Measurements from ENCODE around the gene SPTBN4. TPM values are rescaled to one million over a fixed set of nuclear protein-coding genes. Genes with fewer than 3 reads are reported as not detected.
A peak's percentile ranks its signal among the peaks of the same experiment; 100 is the strongest.
"Not testable (repeated sequence)": the region's sequence is repeated elsewhere in the genome, so short reads cannot be mapped to it uniquely, and the experiment has no call there.

SPTBN4 gene
- total and polyA plus RNA-seq, 2 donors (not counting 1 experiment from before 2014, with no cell fraction given), result 1.3 to 6.6 TPM

GRCh38 chr19:40622773-40623075 lies 155.9 kb downstream of the SPTBN4 start:
- Histone ChIP-seq H3K79me2 (ENCODE audit: control insufficient read depth, insufficient read depth, low read length) (no peaks in the 10 kb centered on the region), H3K4me3 (replicated peaks in 1 of 4; ENCODE audit: control extremely low read depth in 1 of 4, insufficient read depth in 1 of 4, low read depth in 3 of 4, low read length in 4 of 4) (no peak overlapping the region), H3K9ac (ENCODE audit: insufficient read depth, low read length) (no peak overlapping the region), H3K4me1 (ENCODE audit: control insufficient read depth, extremely low read depth, insufficient read depth, low read length) (no peaks in the 10 kb centered on the region), H2AFZ (ENCODE audit: low read length) (no peak overlapping the region), H3K9me3 (ENCODE audit: control insufficient read depth, insufficient read depth, low read depth, low read length) (no peaks in the 10 kb centered on the region), H3K27me3 (ENCODE audit: control insufficient read depth, insufficient read depth, low read length) (no peaks in the 10 kb centered on the region), H3K4me2 (ENCODE audit: extremely low read depth, insufficient read depth, low read length) (no peak overlapping the region), H3K36me3 (ENCODE audit: control insufficient read depth, insufficient read depth, low read length) (peaks cover 13% of the 10 kb centered on the region), H3K27ac (ENCODE audit: insufficient read depth, low read length) (no peak overlapping the region), H4K20me1 (ENCODE audit: control insufficient read depth, extremely low read depth, insufficient read depth, low read length) (no peaks in the 10 kb centered on the region)
- TF ChIP-seq EZH2 (IDR thresholded peaks at IDR 0.05; ENCODE audit: low read length, missing control alignments) (no peak), CTCF (conservative IDR thresholded peaks at IDR 0.05 in 1 of 2, IDR thresholded peaks at IDR 0.05 in 1 of 2; ENCODE audit: low read depth in 1 of 2, low read length in 2 of 2) (no peak)
- no peak for DNase-seq (ENCODE audit: low read depth in 2 of 2)

DNA sequence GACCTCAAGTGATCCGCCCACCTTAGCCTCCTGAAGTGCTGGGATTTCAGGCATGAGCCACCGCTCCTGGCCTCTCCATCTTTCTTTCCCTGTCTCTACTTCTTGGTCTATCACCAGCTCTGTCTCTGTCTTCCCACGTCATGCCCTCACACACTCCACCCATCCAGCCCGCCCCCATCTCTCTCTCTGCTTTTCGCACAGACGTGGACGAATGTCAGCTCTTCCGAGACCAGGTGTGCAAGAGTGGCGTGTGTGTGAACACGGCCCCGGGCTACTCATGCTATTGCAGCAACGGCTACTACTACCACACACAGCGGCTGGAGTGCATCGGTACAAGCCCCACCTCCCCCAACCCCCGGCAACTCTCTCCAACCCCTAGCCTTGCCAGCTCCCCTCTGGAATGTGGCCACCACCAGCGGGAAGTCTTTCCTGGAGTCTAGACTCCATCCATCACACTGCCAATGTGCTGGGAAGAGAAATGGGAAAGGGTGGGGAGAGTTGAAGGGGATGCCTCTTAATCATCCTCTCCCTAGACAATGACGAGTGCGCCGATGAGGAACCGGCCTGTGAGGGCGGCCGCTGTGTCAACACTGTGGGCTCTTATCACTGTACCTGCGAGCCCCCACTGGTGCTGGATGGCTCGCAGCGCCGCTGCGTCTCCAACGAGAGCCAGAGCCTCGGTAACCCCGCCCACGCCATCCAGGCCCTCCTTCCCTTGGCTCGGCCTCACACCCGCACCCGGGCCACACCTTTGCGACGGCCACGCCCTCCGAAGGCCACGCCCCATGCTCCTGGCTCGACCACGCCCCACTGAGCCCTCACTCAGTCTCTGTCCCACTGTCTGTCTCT lies 156.8 kb downstream of the SPTBN4 start:
- no peak overlapping the region for H3K4me2 ChIP-seq (ENCODE audit: extremely low read depth, insufficient read depth, low read length)
- no peak overlapping the region for H2AFZ ChIP-seq (ENCODE audit: low read length)
- H3K4me1 ChIP-seq (ENCODE audit: control insufficient read depth, extremely low read depth, insufficient read depth, low read length), result no peaks in the 10 kb centered on the region
- TF ChIP-seq CTCF (conservative IDR thresholded peaks at IDR 0.05 in 1 of 2, IDR thresholded peaks at IDR 0.05 in 1 of 2; ENCODE audit: low read depth in 1 of 2, low read length in 2 of 2) (no peak), EZH2 (IDR thresholded peaks at IDR 0.05; ENCODE audit: low read length, missing control alignments) (no peak)
- DNase-seq (ENCODE audit: low read depth in 2 of 2), result peak; percentile 47 to 99
- H4K20me1 ChIP-seq (ENCODE audit: control insufficient read depth, extremely low read depth, insufficient read depth, low read length), result no peaks in the 10 kb centered on the region
- H3K9me3 ChIP-seq (ENCODE audit: control insufficient read depth, insufficient read depth, low read depth, low read length), result no peaks in the 10 kb centered on the region
- H3K4me3 ChIP-seq (replicated peaks in 1 of 4; ENCODE audit: control extremely low read depth in 1 of 4, insufficient read depth in 1 of 4, low read depth in 3 of 4, low read length in 4 of 4), result no peak overlapping the region
- H3K27ac ChIP-seq (ENCODE audit: insufficient read depth, low read length), result no peak overlapping the region
- H3K79me2 ChIP-seq (ENCODE audit: control insufficient read depth, insufficient read depth, low read length), result no peaks in the 10 kb centered on the region
- H3K27me3 ChIP-seq (ENCODE audit: control insufficient read depth, insufficient read depth, low read length), result no peaks in the 10 kb centered on the region
- H3K9ac ChIP-seq (ENCODE audit: insufficient read depth, low read length), result no peak overlapping the region
- H3K36me3 ChIP-seq (ENCODE audit: control insufficient read depth, insufficient read depth, low read length), result peaks cover 13% of the 10 kb centered on the region

- not testable (repeated sequence) for H3K27me3 ChIP-seq (ENCODE audit: control insufficient read depth, insufficient read depth, low read length); H3K79me2 ChIP-seq (ENCODE audit: control insufficient read depth, insufficient read depth, low read length); H3K4me3 ChIP-seq (replicated peaks in 1 of 4; ENCODE audit: control extremely low read depth in 1 of 4, insufficient read depth in 1 of 4, low read depth in 3 of 4, low read length in 4 of 4); H3K9ac ChIP-seq (ENCODE audit: insufficient read depth, low read length); H4K20me1 ChIP-seq (ENCODE audit: control insufficient read depth, extremely low read depth, insufficient read depth, low read length); H3K27ac ChIP-seq (ENCODE audit: insufficient read depth, low read length); H3K9me3 ChIP-seq (ENCODE audit: control insufficient read depth, insufficient read depth, low read depth, low read length); DNase-seq (ENCODE audit: low read depth in 2 of 2); H3K4me2 ChIP-seq (ENCODE audit: extremely low read depth, insufficient read depth, low read length); H3K4me1 ChIP-seq (ENCODE audit: control insufficient read depth, extremely low read depth, insufficient read depth, low read length); H2AFZ ChIP-seq (ENCODE audit: low read length)
- H3K36me3 ChIP-seq (ENCODE audit: control insufficient read depth, insufficient read depth, low read length), result peaks cover 13% of the 10 kb centered on the region
These were observed 157.8 kb downstream of the SPTBN4 start for GRCh38 chr19:40624369-40625153.

Data from fibroblast of lung (primary cell).